Germinal center (tissue), 1 donor: ENCODE data around the gene PRICKLE3.
A peak's percentile ranks its signal among the peaks of the same experiment; 100 is the strongest.
"Not testable (repeated sequence)": the region's sequence is repeated elsewhere in the genome, so short reads cannot be mapped to it uniquely, and the experiment has no call there.

Experiments
- DNase-seq: peaks from one replicate; pipeline ENCODE4 v3.0.0; 2012; ENCODE audit warnings: mixed read lengths, low spot score

PRICKLE3 gene

DNA sequence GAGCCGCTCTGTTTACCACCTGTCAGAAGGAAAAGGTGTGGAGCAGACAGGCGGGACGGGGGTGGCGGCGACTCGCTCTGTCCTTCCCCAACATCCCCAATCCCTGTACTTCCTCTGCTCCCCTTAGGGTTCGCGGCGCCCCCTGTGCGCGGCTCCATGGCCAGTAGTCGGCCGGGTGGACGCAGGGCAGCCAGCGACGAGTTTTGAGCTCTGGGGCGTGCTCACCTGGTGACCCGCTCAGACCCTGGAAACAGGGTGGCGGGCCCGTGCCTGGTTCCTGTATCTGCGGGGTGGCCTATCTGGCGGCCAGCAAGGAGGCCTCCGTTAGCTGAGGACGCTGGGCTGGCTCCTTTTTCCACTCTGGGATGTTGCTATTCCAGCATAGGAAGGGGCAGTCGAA, 29.0 kb downstream of the PRICKLE3 start:
- no peak for DNase-seq

DNA sequence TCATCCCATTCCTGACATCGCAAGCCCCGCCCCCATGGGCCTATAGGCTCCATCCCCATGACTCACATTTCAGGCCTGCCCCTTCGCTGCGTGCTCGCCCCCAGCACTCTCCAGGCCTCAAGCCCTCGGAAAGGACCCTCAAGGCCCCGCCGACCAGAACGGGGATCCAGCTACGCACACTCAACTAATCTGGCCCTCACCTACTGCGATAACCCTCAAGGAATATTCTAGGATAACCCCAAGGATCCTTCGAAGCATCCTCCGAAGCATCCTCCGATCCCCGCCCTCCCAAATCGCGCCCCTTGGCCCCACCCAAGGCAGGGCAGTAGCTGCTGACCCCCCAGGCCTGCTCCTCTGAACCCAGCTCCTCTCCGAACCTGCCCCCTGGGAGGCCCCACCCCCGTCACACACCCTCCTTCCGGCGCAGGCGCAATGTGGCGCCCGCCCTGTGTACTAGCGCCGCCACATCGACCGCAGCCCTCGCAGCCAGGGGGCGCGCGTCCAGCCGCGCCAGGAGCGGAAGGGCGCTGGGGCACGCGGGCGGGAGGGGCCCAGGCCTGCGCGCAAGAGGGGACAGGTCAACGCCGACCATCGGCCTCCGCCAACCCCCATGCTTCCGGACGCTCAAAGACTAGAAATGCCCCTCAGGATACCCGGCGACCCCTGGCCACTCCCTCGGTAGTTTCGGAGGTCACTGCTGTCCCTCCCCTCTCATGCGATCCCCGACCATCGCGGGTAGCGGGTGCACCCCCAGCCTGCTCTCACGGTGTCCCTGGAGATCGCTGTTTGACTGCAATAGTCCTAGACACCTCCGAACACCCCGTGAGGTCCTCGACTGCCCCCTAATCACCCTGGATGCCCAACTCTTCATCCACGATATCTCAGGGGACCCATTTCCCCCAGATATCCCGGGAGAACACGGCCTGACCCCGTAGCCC, 30.0 kb downstream of the PRICKLE3 start:
- DNase-seq, result peak; percentile 87

DNA sequence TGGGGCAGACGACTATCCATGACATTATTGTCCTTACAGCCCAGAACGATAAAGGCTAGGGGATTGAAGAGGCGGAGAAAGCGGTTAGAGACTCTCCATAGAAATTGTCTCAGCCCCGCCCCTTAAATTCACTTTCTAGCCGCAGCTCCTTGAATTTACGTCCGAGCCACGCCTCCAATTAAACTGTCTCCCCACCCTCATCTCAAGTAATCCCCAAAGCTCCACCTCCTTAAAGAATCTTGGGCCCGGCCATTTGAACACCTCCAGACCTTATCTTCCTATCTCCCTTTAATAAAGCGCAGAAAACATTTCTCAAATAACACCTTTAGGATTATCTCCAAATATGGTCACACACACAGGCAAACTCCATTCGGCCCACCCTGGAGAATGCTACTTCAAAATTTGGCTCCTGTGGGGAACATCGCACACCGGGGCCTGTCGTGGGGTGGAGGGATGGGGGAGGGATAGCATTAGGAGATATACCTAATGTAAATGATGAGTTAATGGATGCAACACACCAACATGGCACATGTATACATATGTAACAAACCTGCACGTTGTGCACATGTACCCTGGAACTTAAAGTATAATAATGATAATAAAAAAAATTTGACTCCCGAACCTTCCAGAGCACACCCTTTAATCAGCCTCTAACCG, 30.8 kb downstream of the PRICKLE3 start:
- peak; percentile 37 for DNase-seq

DNA sequence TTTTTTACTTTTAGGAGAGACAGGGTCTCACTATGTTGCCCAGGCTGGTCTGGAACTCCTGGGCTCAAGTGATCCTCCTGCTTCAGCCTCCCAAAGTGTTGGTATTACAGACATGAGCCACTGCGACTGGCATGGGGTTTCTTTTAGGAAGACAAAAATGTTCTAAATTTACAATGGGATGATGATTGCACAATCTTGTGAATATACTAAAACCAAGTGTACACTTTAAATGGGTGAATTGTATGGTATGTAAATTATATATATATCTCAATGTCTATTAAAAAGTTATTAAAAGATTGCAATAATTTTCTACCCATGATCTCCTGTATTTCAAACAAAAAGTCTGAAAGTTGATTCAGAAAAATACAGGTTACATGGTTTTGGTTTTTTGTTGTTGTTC, 32.7 kb downstream of the PRICKLE3 start:
- DNase-seq, result no peak

DNA sequence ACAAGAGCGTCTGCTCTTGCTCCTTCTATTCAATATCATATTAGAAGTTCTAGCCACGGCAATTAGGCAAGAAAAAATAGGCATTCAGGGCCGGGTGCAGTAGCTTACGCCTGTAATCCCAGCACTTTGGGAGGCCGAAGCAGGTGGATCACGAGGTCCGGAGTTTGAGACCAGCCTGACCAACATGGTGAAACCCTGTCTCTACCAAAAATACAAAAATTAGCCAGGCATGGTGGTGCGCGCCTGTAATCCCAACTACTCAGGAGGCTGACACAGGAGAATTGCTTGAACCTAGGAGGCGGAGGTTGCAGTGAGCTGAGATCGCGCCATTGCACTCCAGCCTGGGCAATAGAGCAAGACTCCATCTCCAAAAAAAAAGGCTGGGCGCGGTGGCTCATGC, 36.9 kb downstream of the PRICKLE3 start:
- not testable (repeated sequence) for DNase-seq

- not testable (repeated sequence) for DNase-seq
Measured at GRCh38 chrX:49148390-49149100, 37.6 kb downstream of the PRICKLE3 start.

GRCh38 chrX:49147936-49148335, 38.2 kb downstream of the PRICKLE3 start:
- DNase-seq, result no peak

DNA sequence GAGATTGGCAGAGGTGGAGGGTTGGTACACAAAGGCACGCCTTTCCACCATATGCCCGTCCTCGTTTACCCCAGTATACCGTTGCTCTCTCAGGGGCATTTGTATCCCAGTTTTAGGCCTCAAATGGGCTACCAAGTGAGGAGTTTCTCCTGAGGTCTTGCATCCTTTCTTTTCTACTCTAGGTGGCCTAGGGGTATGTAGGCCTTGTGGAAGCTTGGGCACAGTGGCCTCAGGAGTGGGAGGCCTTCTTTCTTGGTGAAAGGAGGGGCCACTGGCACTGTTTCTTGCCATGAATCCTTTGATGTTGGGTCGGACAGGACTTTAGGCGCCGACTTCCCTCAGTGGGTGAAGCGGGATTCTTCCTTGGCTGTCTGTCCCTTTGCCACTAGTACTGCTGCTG, 38.9 kb downstream of the PRICKLE3 start:
- DNase-seq, result no peak

DNA sequence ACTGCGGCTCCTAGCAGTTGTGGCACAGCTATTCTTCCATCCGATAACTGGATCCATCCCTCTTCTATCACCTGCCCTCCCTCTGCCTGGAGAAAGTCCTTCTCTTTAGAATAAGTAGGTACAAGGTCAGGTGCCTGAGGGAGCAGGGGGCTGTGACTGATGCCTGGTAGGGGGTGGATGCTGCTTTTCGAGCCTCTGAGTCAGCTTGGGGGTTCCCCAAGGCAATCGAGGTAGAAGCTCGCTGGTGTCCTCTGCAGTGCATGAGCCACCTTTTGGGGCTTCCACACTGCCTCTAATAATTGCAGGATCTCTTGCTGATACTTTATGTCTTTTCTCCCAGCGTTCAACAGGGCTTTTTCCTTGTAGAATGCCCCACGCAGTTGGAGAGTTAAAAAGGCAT, 43.0 kb downstream of the PRICKLE3 start:
- not testable (repeated sequence) for DNase-seq

DNA sequence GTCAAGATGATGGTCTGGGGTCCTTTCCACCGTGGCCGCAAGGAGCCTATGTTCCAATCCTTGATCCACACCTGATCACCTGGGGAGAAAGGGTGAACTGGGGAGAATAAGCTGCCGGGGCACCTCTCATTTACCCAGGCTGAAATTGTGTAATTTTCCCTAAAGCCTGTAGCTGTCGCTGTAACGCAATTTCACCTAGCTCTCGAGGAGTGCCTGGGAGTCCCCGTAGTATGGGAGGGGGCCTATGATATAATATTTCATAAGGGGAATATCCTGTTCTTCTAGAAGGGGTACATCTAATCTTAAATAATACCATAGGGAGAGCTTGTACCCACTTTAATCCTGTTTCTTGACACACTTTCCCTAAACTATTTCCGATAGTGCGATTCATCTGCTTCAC, 43.9 kb downstream of the PRICKLE3 start:
- not testable (repeated sequence) for DNase-seq

DNA sequence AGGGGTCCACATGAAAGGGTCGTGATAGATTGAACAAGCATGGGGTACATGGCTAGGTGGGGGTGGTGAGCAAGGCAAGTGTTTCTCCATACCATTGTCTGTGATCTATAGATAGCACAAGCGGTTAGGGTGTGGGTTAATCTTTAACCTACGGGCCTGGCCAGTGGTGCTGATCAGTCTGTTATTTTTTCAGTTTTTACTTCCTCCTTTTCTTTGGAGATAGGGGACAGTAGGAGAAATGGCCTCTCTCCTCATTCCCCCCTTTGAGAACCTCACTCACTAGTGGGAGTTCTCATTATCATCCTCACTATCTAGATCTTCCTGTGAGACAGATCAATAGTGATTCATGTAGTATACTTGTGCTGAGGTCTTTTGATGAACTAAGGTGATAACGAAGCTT, 46.5 kb downstream of the PRICKLE3 start:
- no peak for DNase-seq

GRCh38 chrX:49137492-49137891, 48.7 kb downstream of the PRICKLE3 start:
- no peak for DNase-seq

- no peak for DNase-seq
Measured at GRCh38 chrX:49133759-49134158, 52.4 kb downstream of the PRICKLE3 start.

DNA sequence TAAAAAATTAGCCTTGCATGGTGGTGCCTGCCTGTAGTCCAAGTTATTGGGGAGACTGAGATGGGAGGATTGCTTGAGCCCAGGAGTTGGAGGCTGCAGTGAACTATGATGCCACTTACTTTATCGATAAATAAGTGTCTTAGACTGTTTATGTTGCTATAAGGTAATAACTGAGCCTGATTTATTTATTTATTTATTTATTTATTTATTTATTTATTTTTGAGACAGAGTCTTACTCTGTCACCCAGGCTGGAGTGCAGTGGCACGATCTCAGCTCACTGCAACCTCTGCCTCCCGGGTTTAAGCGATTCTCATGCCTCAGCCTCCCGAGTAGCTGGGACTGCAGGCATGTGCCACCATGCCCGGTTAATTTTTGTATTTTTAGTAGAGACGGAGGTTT, 53.9 kb downstream of the PRICKLE3 start:
- DNase-seq, result not testable (repeated sequence)

- DNase-seq, result peak; percentile 24
Measured at GRCh38 chrX:49129427-49129826, 56.7 kb downstream of the PRICKLE3 start.

- DNase-seq, result not testable (repeated sequence)
Measured at GRCh38 chrX:49127742-49128258, 58.4 kb downstream of the PRICKLE3 start.
